Smooth muscle cell (in vitro differentiated cells): ENCODE data around the gene DIP2A. TPM values are rescaled to one million over a fixed set of nuclear protein-coding genes. Genes with fewer than 3 reads are reported as not detected.

ENCODE experiments used
- DNase-seq: peaks from one replicate; lab custom pipeline; 2025; ENCODE audit not compliant: unreplicated experiment; lab: John Stamatoyannopoulos, UW
- H2AFZ ChIP-seq: fragments of 200-600 bp; sonication (generic); 2 replicates; pipeline ENCODE4 v1.6.0; 2016; ENCODE audit warnings: antibody characterized with exemption, low read depth, mild to moderate bottlenecking
- H3F3A ChIP-seq: fragments of 200-600 bp; sonication (generic); 2 replicates; pipeline ENCODE4 v1.6.0; 2017; ENCODE audit warnings: antibody characterized with exemption, low read depth
- H3K27ac ChIP-seq: fragments of 200-600 bp; sonication (generic); 2 replicates; pipeline ENCODE4 v1.5.1; 2016; ENCODE audit warnings: low read depth, mild to moderate bottlenecking
- H3K27me3 ChIP-seq: fragments of 200-600 bp; sonication (generic); 2 replicates; pipeline ENCODE4 v1.6.1; 2016; ENCODE audit warnings: low read depth, mild to moderate bottlenecking
- H3K36me3 ChIP-seq: fragments of 200-600 bp; sonication (generic); 2 replicates; pipeline ENCODE4 v1.5.1; 2016; ENCODE audit warnings: low read depth
- H3K4me1 ChIP-seq: fragments of 200-600 bp; sonication (generic); 2 replicates; pipeline ENCODE4 v1.5.1; 2016; ENCODE audit warnings: low read depth
- H3K4me2 ChIP-seq: fragments of 200-600 bp; sonication (generic); 2 replicates; pipeline ENCODE4 v1.6.0; 2016; ENCODE audit warnings: mild to moderate bottlenecking
- H3K4me3 ChIP-seq: fragments of 200-600 bp; sonication (generic); 2 replicates; pipeline ENCODE4 v1.5.1; 2016; ENCODE audit warnings: mild to moderate bottlenecking
- H3K79me2 ChIP-seq: fragments of 200-600 bp; sonication (generic); 2 replicates; pipeline ENCODE4 v1.6.0; 2016; ENCODE audit warnings: low read depth, mild to moderate bottlenecking
- H3K9ac ChIP-seq: fragments of 200-600 bp; sonication (generic); 2 replicates; pipeline ENCODE4 v1.6.0; 2016; ENCODE audit warnings: low read depth
- H3K9me3 ChIP-seq: fragments of 200-600 bp; sonication (generic); replicated peaks from 2 replicates; pipeline ENCODE4 v1.5.1; 2016; ENCODE audit warnings: low read depth
- H4K20me1 ChIP-seq: fragments of 200-600 bp; sonication (generic); 2 replicates; pipeline ENCODE4 v1.6.0; 2016; ENCODE audit warnings: low read depth
- CTCF ChIP-seq: fragments of 200-600 bp; sonication (generic); IDR thresholded peaks from 2 replicates; pipeline ENCODE4 v1.5.1; 2017; ENCODE audit warnings: borderline replicate concordance, mild to moderate bottlenecking, antibody characterized with exemption; ENCODE audit not compliant: insufficient read depth, poor library complexity, severe bottlenecking
- WGBS: methylation state at CpG from one replicate; pipeline ENCODE4 v1.1.7; 2016; ENCODE audit warnings: low lambda C conversion rate; 5-methylcytosine and 5-hydroxymethylcytosine counted together
- polyA plus RNA-seq: library from polyadenylated mRNA; unstranded; fragments of >200 nt; fragmentation: Nextera tagmentation; extraction: Ambion mirVana; gene quantifications from 2 replicates; pipeline ENCODE4 v1.2.1, GENCODE V29; 2016
- total RNA-seq: library from RNA; depleted of rRNA; stranded (reverse); fragments of >200 nt; gene quantifications from 2 replicates; pipeline ENCODE4 v1.2.3, GENCODE V29; 2014

The DIP2A gene
- total and polyA plus RNA-seq, 2 experiments from 2014 or later: 11.5 to 24.8 TPM

DNA sequence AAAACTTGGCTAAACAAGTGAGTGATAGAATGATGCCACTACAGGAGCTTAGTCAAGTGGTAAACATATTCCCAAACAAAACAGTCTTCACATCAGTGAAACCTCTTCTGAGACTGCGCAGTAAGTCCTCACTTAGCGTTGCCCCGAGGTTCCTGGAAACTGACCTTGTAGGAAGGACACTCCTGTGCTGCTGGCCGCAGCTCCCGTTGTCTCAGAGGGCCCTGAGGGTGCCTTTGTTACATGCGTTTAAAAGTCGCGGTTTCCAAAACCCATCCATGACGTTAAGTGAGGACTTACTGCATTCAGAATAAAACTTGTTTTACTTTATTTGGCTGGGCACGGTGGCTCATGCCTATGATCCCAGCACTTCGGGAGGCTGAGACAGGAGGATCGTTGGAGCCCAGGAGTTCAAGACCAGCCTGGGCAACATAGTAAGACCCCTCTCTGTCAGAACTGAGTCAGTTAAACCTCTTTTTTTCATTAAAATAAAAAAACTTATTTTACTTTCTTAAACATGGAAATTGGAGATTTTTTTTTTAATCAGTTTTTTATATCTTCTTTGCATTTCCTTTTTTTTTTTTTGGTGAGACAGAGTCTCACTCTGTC is 36.0 kb upstream of the DIP2A start:
- Histone ChIP-seq H3K4me2 (no peak overlapping the region), H3K9ac (no peak overlapping the region), H3K27ac (no peak overlapping the region), H2AFZ (no peak overlapping the region), H3F3A (no peaks in the 10 kb centered on the region), H3K27me3 (no peaks in the 10 kb centered on the region), H3K4me3 (no peak overlapping the region), H3K36me3 (no peaks in the 10 kb centered on the region), H3K4me1 (no peaks in the 10 kb centered on the region), H3K9me3 (no peaks in the 10 kb centered on the region), H3K79me2 (no peaks in the 10 kb centered on the region), H4K20me1 (no peaks in the 10 kb centered on the region)
- TF ChIP-seq CTCF: no peak
- 96% methylated on average over 12 of the region's 12 CpGs for WGBS
- no peak for DNase-seq

GRCh38 chr21:46423546-46424038 is 35.1 kb upstream of the DIP2A start:
- Histone ChIP-seq H3K36me3 (no peaks in the 10 kb centered on the region), H3F3A (no peaks in the 10 kb centered on the region), H3K4me3 (no peak overlapping the region), H3K27me3 (no peaks in the 10 kb centered on the region), H3K4me2 (no peak overlapping the region), H3K9me3 (no peaks in the 10 kb centered on the region), H3K79me2 (no peaks in the 10 kb centered on the region), H3K4me1 (no peaks in the 10 kb centered on the region), H3K27ac (no peak overlapping the region), H2AFZ (no peak overlapping the region), H4K20me1 (no peaks in the 10 kb centered on the region), H3K9ac (no peak overlapping the region)
- TF ChIP-seq CTCF: no peak
- DNase-seq: no peak
- WGBS: 60% methylated on average over 1 of the region's 1 CpG

DNA sequence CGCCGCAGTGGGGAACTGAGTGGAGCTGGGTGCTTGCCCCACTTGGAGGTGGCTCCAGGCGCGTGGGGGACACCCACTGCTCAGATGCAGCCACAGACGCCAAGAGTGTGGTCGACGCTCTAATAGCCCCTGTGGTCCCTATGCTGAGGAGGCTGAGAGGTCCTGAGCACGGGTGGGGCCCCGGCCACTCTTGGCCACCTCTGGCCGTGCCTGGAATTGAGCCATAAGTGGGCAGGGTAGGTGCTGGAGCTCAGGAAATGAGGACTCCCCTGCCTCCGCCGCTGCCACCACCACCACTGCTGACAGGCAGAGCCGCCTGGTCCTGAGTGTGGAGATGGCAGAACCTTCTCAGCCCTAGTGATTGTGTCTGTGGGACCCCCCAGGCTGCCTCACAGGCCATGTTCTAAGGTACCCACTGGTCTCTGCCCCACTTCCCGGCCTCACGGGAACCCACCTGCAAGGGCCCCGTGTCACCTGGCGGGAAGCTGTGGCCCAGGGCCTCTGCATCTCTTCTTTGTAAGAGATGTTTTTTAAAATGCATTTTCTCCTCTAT is 34.6 kb upstream of the DIP2A start:
- 97% methylated on average over 17 of the region's 17 CpGs for WGBS
- TF ChIP-seq CTCF: no peak
- DNase-seq: no peak

GRCh38 chr21:46424621-46425020 is 34.1 kb upstream of the DIP2A start:
- DNase-seq: no peak
- no peaks in the 10 kb centered on the region for H3K9me3 ChIP-seq

More for the DNA sequence above, 34.6 kb upstream of the DIP2A start:
- H3F3A ChIP-seq: no peaks in the 10 kb centered on the region
- H3K36me3 ChIP-seq: no peaks in the 10 kb centered on the region
- no peaks in the 10 kb centered on the region for H3K4me1 ChIP-seq
- H3K27me3 ChIP-seq: no peaks in the 10 kb centered on the region
- no peak overlapping the region for H3K9ac ChIP-seq
- H3K9me3 ChIP-seq: no peaks in the 10 kb centered on the region
- H4K20me1 ChIP-seq: no peaks in the 10 kb centered on the region
- H3K27ac ChIP-seq: no peak overlapping the region
- H2AFZ ChIP-seq: no peak overlapping the region
- H3K4me3 ChIP-seq: no peak overlapping the region
- H3K4me2 ChIP-seq: no peak overlapping the region
- H3K79me2 ChIP-seq: no peaks in the 10 kb centered on the region

More at GRCh38 chr21:46424621-46425020, 34.1 kb upstream of the DIP2A start:
- Histone ChIP-seq H3K27ac (no peak overlapping the region), H3K4me2 (no peak overlapping the region), H3K36me3 (no peaks in the 10 kb centered on the region), H3K4me3 (no peak overlapping the region), H3F3A (no peaks in the 10 kb centered on the region), H3K4me1 (no peaks in the 10 kb centered on the region), H3K27me3 (no peaks in the 10 kb centered on the region), H4K20me1 (no peaks in the 10 kb centered on the region), H3K79me2 (no peaks in the 10 kb centered on the region), H2AFZ (no peak overlapping the region), H3K9ac (no peak overlapping the region)
- no peak for TF ChIP-seq CTCF
- 95% methylated on average over 13 of the region's 14 CpGs for WGBS
